HAP-1 (cell line): ENCODE data around the gene CERS6.

ENCODE experiments used
- DNase-seq, 2 experiments: peaks; one replicate each; pipeline ENCODE4 v3.0.0-alpha.2; 2016 to 2020; ENCODE audit warnings: low spot score in 2 of 2
- H3K27me3 ChIP-seq: fragments of 250-450 bp; sonication (Bioruptor Pico); 2 replicates; pipeline ENCODE4 v1.5.1; 2020; ENCODE audit warnings: low read depth, mild to moderate bottlenecking, moderate library complexity
- H3K36me3 ChIP-seq: fragments of 250-450 bp; sonication (Bioruptor Pico); replicated peaks from 2 replicates; pipeline ENCODE4 v1.5.1; 2020; ENCODE audit warnings: mild to moderate bottlenecking
- H3K4me1 ChIP-seq: fragments of 250-450 bp; sonication (Bioruptor Pico); 2 replicates; pipeline ENCODE4 v1.5.1; 2020; ENCODE audit warnings: mild to moderate bottlenecking
- H3K4me3 ChIP-seq: fragments of 250-450 bp; sonication (Bioruptor Pico); 2 replicates; pipeline ENCODE4 v1.5.1; 2020; ENCODE audit warnings: mild to moderate bottlenecking, moderate library complexity
- H3K9me3 ChIP-seq: fragments of 250-450 bp; sonication (Bioruptor Pico); 2 replicates; pipeline ENCODE4 v1.5.1; 2020; ENCODE audit warnings: mild to moderate bottlenecking, moderate library complexity
- in situ Hi-C: fragments of 300-500 bp; cut with MboI; formaldehyde crosslinking; loops from 3 replicates; pipeline ENCODE4 v1.14.3; 2020; ENCODE audit warnings: low sequenced_read_pairs, inconsistent platforms, mixed read lengths

The CERS6 gene

GRCh38 chr2:168568476-168569267 is 112.6 kb downstream of the CERS6 start:
- no peak overlapping the region for H3K4me3 ChIP-seq
- no peaks in the 10 kb centered on the region for H3K4me1 ChIP-seq
- H3K36me3 ChIP-seq = no peaks in the 10 kb centered on the region
- in situ Hi-C loops = no loop called here
- no peaks in the 10 kb centered on the region for H3K9me3 ChIP-seq
- no peaks in the 10 kb centered on the region for H3K27me3 ChIP-seq
- DNase-seq = no peak

- no peak for DNase-seq
- in situ Hi-C loops = no loop called here
- no peaks in the 10 kb centered on the region for H3K4me1 ChIP-seq
- no peaks in the 10 kb centered on the region for H3K36me3 ChIP-seq
- H3K4me3 ChIP-seq = no peak overlapping the region
- H3K27me3 ChIP-seq = no peaks in the 10 kb centered on the region
- H3K9me3 ChIP-seq = no peaks in the 10 kb centered on the region
These were observed 115.0 kb downstream of the CERS6 start for GRCh38 chr2:168571061-168571460.

GRCh38 chr2:168573128-168573903 is 117.2 kb downstream of the CERS6 start:
- Histone ChIP-seq H3K4me1 (no peaks in the 10 kb centered on the region), H3K9me3 (no peaks in the 10 kb centered on the region), H3K27me3 (no peaks in the 10 kb centered on the region), H3K36me3 (no peaks in the 10 kb centered on the region), H3K4me3 (no peak overlapping the region)
- in situ Hi-C loops = no loop called here
- DNase-seq = no peak

- H3K4me1 ChIP-seq = no peaks in the 10 kb centered on the region
- H3K27me3 ChIP-seq = no peaks in the 10 kb centered on the region
- in situ Hi-C loops = no loop called here
- H3K36me3 ChIP-seq = no peaks in the 10 kb centered on the region
- no peak for DNase-seq
- H3K9me3 ChIP-seq = no peaks in the 10 kb centered on the region
- no peak overlapping the region for H3K4me3 ChIP-seq
These were observed 119.0 kb downstream of the CERS6 start for GRCh38 chr2:168574856-168575630.

- no peaks in the 10 kb centered on the region for H3K4me1 ChIP-seq
- no peaks in the 10 kb centered on the region for H3K27me3 ChIP-seq
- H3K36me3 ChIP-seq = no peaks in the 10 kb centered on the region
- no peak for DNase-seq
- no peaks in the 10 kb centered on the region for H3K9me3 ChIP-seq
- no peak overlapping the region for H3K4me3 ChIP-seq
- in situ Hi-C loops = no loop called here
These were observed 121.8 kb downstream of the CERS6 start for GRCh38 chr2:168577885-168578284.

- no peaks in the 10 kb centered on the region for H3K4me1 ChIP-seq
- no peak for DNase-seq
- H3K4me3 ChIP-seq = no peak overlapping the region
- H3K36me3 ChIP-seq = 0 out of 2 replicates have a peak, but pooled peaks cover 2% of the 10 kb centered on the region
- H3K27me3 ChIP-seq = no peaks in the 10 kb centered on the region
- in situ Hi-C loops = no loop called here
- no peaks in the 10 kb centered on the region for H3K9me3 ChIP-seq
These were observed 127.1 kb downstream of the CERS6 start for GRCh38 chr2:168583064-168583709.

- in situ Hi-C loops = no loop called here
These were observed 127.8 kb downstream of the CERS6 start for GRCh38 chr2:168583710-168584521.

GRCh38 chr2:168584911-168585310 is 128.8 kb downstream of the CERS6 start:
- Histone ChIP-seq H3K4me3 (no peak overlapping the region), H3K27me3 (no peaks in the 10 kb centered on the region), H3K36me3 (0 out of 2 replicates have a peak, but pooled peaks cover 2% of the 10 kb centered on the region), H3K4me1 (no peaks in the 10 kb centered on the region), H3K9me3 (no peaks in the 10 kb centered on the region)
- in situ Hi-C loops = no loop called here
- no peak for DNase-seq

More at GRCh38 chr2:168583710-168584521, 127.8 kb downstream of the CERS6 start:
- Histone ChIP-seq H3K27me3 (no peaks in the 10 kb centered on the region), H3K4me3 (no peak overlapping the region), H3K4me1 (no peaks in the 10 kb centered on the region), H3K9me3 (no peaks in the 10 kb centered on the region), H3K36me3 (0 out of 2 replicates have a peak, but pooled peaks cover 2% of the 10 kb centered on the region)
- no peak for DNase-seq

- in situ Hi-C loops = no loop called here
- DNase-seq = no peak
- no peaks in the 10 kb centered on the region for H3K4me1 ChIP-seq
- no peak overlapping the region for H3K4me3 ChIP-seq
- no peaks in the 10 kb centered on the region for H3K27me3 ChIP-seq
- 0 out of 2 replicates have a peak, but pooled peaks cover 2% of the 10 kb centered on the region for H3K36me3 ChIP-seq
- H3K9me3 ChIP-seq = no peaks in the 10 kb centered on the region
These were observed 129.6 kb downstream of the CERS6 start for GRCh38 chr2:168585700-168586099.

GRCh38 chr2:168587307-168587706 is 131.2 kb downstream of the CERS6 start:
- Histone ChIP-seq H3K36me3 (0 out of 2 replicates have a peak, but pooled peaks cover 2% of the 10 kb centered on the region), H3K27me3 (no peaks in the 10 kb centered on the region), H3K4me3 (no peak overlapping the region), H3K4me1 (no peaks in the 10 kb centered on the region), H3K9me3 (no peaks in the 10 kb centered on the region)
- DNase-seq = no peak
- in situ Hi-C loops = no loop called here

- no peak overlapping the region for H3K4me3 ChIP-seq
- H3K9me3 ChIP-seq = no peaks in the 10 kb centered on the region
- in situ Hi-C loops = no loop called here
- 0 out of 2 replicates have a peak, but pooled peaks cover 2% of the 10 kb centered on the region for H3K36me3 ChIP-seq
- no peak for DNase-seq
- H3K4me1 ChIP-seq = peaks cover 5% of the 10 kb centered on the region
- H3K27me3 ChIP-seq = no peaks in the 10 kb centered on the region
These were observed 133.5 kb downstream of the CERS6 start for GRCh38 chr2:168589236-168590211.
